Cardiac fibroblast (primary cell): Measurements from ENCODE around the gene USP2.

ENCODE experiments used
- DNase-seq, 2 donors: peaks; one replicate each; pipeline versions ENCODE4 v3.0.0 to v3.0.0-alpha.2; 2010; ENCODE audit warnings: low read depth in 2 of 2
- H3K4me3 ChIP-seq, 2 donors: replicated peaks in 1 of 2; 1 replicate in 1 of 2; 2 replicates in 1 of 2; pipeline ENCODE4 v1.5.1; 2011; ENCODE audit warnings: low read depth in 2 of 2, low read length in 2 of 2, mild to moderate bottlenecking in 2 of 2, moderate library complexity in 1 of 2
- CTCF ChIP-seq: IDR thresholded peaks from one replicate; pipeline ENCODE4 v1.5.1; 2011; ENCODE audit warnings: low read depth, mild to moderate bottlenecking, low read length, inconsistent platforms

USP2 gene

GRCh38 chr11:119337581-119338317, 43.7 kb downstream of the USP2 start:
- DNase-seq, result peak; percentile 21 to 60
- H3K4me3 ChIP-seq, result peak overlapping the region in 1 of 2 donors; percentile 7
- TF ChIP-seq CTCF, result no peak

DNA sequence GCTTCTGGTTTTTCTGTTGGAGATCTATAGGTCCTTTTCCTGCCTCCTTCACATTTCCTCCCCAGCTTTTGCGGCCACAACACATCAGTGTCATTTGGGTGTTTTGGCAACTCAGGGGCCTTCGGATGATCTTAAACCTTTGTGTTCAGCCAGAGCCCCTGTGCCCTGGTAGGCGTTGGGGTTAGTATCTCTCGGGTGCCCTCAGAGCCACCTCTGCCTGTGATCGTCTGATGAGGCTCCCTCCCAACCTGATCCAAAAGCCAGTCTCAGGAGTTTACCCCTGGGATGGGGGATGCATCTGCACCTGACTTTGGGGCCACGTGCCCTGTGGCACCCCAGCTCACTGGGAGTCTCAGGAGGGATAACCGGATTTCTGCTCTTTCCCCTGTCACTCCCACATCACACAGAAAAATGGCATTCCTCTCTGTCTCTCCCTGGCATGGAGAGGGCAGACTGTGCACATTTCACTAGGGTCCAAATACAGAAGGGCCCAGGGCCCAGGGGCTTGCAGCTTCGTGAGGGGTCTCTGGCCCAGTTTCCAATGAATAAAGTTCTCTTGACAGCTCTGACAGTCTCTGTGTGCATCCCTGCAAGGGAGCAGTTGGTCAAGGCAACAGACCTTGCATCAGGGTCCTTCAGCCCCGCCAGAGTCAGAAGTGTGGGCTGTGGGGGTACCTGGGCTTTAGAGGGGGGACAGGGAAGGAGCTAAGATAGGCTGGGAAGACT, 44.6 kb downstream of the USP2 start:
- no peak for DNase-seq
- no peak for TF ChIP-seq CTCF
- H3K4me3 ChIP-seq, result no peak overlapping the region

DNA sequence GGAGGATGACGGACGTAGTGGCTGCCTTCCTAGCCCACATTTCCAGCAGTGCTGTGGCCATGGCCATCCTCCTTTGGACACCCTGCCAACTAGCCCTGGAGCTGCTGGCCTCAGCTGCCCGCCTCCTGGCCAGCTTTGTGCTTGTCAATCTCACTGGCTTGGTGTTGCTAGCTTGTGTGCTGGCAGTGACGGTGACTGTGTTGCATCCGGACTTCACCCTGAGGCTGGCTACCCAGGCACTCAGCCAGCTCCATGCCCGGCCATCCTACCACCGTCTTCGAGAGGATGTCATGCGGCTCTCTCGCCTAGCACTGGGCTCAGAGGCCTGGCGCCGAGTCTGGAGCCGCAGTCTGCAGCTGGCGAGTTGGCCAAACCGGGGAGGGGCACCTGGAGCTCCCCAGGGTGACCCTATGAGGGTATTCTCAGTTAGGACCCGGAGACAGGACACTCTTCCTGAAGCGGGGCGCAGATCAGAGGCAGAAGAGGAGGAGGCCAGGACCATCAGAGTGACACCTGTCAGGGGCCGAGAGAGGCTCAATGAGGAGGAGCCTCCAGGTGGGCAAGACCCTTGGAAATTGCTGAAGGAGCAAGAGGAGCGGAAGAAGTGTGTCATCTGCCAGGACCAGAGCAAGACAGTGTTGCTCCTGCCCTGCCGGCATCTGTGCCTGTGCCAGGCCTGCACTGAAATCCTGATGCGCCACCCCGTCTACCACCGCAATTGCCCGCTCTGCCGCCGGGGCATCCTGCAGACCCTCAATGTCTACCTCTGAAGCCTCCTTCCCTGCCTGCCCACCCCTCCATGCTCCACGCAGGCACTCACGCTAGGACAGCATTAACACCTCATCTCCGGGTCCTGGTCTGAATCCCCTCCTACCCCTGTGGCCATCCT, 45.6 kb downstream of the USP2 start:
- TF ChIP-seq CTCF, result no peak
- no peak for DNase-seq
- peak overlapping the region in 1 of 2 donors; percentile 96 for H3K4me3 ChIP-seq

GRCh38 chr11:119335091-119335654, 46.3 kb downstream of the USP2 start:
- no peak for DNase-seq
- peak overlapping the region; percentile 86 to 96 for H3K4me3 ChIP-seq
- TF ChIP-seq CTCF, result no peak

GRCh38 chr11:119334174-119334930, 47.1 kb downstream of the USP2 start, which contains the start of gene RNF26:
TSS of gene RNF26 (plus strand) at chr11:119334527. CDS start at chr11:119335123, 596 bp downstream.
- DNase-seq, result peak; percentile 98 to 99
- H3K4me3 ChIP-seq, result peak within 1 kb of the TSS; percentile 86 to 96
- TF ChIP-seq CTCF, result no peak
